Natural killer cell (primary cell): ENCODE results near the gene ERBB4. TPM values are rescaled to one million over a fixed set of nuclear protein-coding genes. Genes with fewer than 3 reads are reported as not detected.

ENCODE experiments used
- ATAC-seq, 3 donors: fragments of 150-1000 bp in 2 of 3; fragments of 200-7000 bp in 1 of 3; cut with Tn5 transposase; 1 replicate in 1 of 3; 2 replicates in 2 of 3; pipeline ENCODE4 v1.10.0; 2021; ENCODE audit warnings: mild to moderate bottlenecking in 2 of 3, moderate library complexity in 2 of 3
- DNase-seq, 2 donors: peaks; one replicate each; pipeline versions ENCODE4 v3.0.0 to v3.0.0-alpha.2; 2013 to 2021; ENCODE audit warnings: mixed read lengths in 1 of 2
- H3K27ac ChIP-seq: one replicate; pipeline ENCODE4 v1.5.1; 2013; ENCODE audit warnings: mild to moderate bottlenecking, low read length
- H3K27me3 ChIP-seq: one replicate; pipeline ENCODE4 v1.6.1; 2013; ENCODE audit warnings: low read length; ENCODE audit not compliant: control insufficient read depth, insufficient read depth
- H3K36me3 ChIP-seq: one replicate; pipeline ENCODE4 v1.6.1; 2013; ENCODE audit warnings: low read length; ENCODE audit not compliant: control insufficient read depth, insufficient read depth
- H3K4me1 ChIP-seq: one replicate; pipeline ENCODE4 v1.6.1; 2013; ENCODE audit warnings: low read length; ENCODE audit not compliant: control insufficient read depth, insufficient read depth
- H3K4me3 ChIP-seq: one replicate; pipeline ENCODE4 v1.5.1; 2013; ENCODE audit warnings: low read length
- H3K9me3 ChIP-seq: one replicate; pipeline ENCODE4 v1.6.1; 2013; ENCODE audit warnings: low read length; ENCODE audit not compliant: control insufficient read depth, insufficient read depth
- H3K27ac Mint-ChIP-seq, 2 donors: one replicate each; pipeline ENCODE4 v1.8.0; 2022; ENCODE audit warnings: mild to moderate bottlenecking in 2 of 2, mixed read lengths in 2 of 2, moderate library complexity in 1 of 2
- H3K27me3 Mint-ChIP-seq, 2 donors: one replicate each; pipeline ENCODE4 v1.8.0; 2022; ENCODE audit warnings: low read depth in 2 of 2, mixed read lengths in 2 of 2
- H3K36me3 Mint-ChIP-seq: one replicate; pipeline ENCODE4 v1.8.0; 2022; ENCODE audit warnings: mixed read lengths
- H3K4me1 Mint-ChIP-seq, 2 donors: one replicate each; pipeline ENCODE4 v1.8.0; 2022; ENCODE audit warnings: mixed read lengths in 2 of 2
- H3K4me3 Mint-ChIP-seq: one replicate; pipeline ENCODE4 v1.8.0; 2022; ENCODE audit warnings: mild to moderate bottlenecking, moderate library complexity, mixed read lengths
- H3K9me3 Mint-ChIP-seq, 2 donors: one replicate each; pipeline ENCODE4 v1.8.0; 2022; ENCODE audit warnings: mixed read lengths in 2 of 2
- WGBS: methylation state at CpG from one replicate; pipeline ENCODE4 v1.1.7; 2013; ENCODE audit warnings: missing lambda C conversion rate; ENCODE audit not compliant: insufficient coverage; 5-methylcytosine and 5-hydroxymethylcytosine counted together
- intact Hi-C: fragments of 100-400 bp; cut with micrococcal nuclease; formaldehyde crosslinking; loops from one replicate; pipeline ENCODE4 v1.14.2; 2022
- total RNA-seq, 4 donors: library from RNA; stranded (reverse); fragments of 120-200 nt in 1 of 4; gene quantifications; one replicate each; pipeline versions ENCODE4 v1.2.3 to v1.2.4, GENCODE V29; 2013 to 2022
- TF ChIP-seq, protein P1 (sequence below): fragments of 200-600 bp; IDR thresholded peaks from one replicate; pipeline ENCODE4 v1.8.0; 2022; ENCODE audit warnings: antibody characterized with exemption

ERBB4 gene
- total RNA-seq, 3 donors from 2014 or later (not counting 1 experiment from before 2014, with no cell fraction given), result 0.08 TPM; not detected in 2

DNA sequence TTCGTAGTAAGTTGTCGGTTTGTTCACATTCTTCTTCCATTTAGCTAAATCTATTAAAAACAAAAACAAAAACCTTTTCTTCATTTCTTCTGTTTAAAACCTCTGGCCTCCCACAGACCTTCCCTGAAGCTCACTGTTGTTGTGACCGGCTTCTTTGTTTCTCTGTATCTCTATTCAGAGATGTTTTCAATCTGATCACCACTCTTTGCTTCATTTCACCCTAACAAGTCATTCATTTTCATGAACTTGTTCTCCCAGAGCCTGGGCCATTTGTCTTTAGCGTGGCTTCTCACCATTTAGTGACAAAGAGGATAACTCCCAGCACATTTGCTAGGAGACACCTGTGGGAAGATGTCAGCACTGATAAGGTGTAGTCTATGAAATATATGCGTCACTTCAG lies 794.2 kb downstream of the ERBB4 start:
- Mint-ChIP-seq H3K27ac (no peak overlapping the region), H3K9me3 (no peaks in the 10 kb centered on the region), H3K4me1 (no peaks in the 10 kb centered on the region), H3K27me3 (no peaks in the 10 kb centered on the region), H3K4me3 (no peak overlapping the region), H3K36me3 (no peaks in the 10 kb centered on the region)
- H3K4me3 ChIP-seq, result no peak overlapping the region
- H3K27me3 ChIP-seq, result no peaks in the 10 kb centered on the region
- H3K4me1 ChIP-seq, result no peaks in the 10 kb centered on the region
- no peaks in the 10 kb centered on the region for H3K9me3 ChIP-seq
- H3K27ac ChIP-seq, result no peak overlapping the region
- no peak for ATAC-seq
- 81% methylated on average over 4 of the region's 5 CpGs for WGBS
- TF ChIP-seq, protein P1, sequence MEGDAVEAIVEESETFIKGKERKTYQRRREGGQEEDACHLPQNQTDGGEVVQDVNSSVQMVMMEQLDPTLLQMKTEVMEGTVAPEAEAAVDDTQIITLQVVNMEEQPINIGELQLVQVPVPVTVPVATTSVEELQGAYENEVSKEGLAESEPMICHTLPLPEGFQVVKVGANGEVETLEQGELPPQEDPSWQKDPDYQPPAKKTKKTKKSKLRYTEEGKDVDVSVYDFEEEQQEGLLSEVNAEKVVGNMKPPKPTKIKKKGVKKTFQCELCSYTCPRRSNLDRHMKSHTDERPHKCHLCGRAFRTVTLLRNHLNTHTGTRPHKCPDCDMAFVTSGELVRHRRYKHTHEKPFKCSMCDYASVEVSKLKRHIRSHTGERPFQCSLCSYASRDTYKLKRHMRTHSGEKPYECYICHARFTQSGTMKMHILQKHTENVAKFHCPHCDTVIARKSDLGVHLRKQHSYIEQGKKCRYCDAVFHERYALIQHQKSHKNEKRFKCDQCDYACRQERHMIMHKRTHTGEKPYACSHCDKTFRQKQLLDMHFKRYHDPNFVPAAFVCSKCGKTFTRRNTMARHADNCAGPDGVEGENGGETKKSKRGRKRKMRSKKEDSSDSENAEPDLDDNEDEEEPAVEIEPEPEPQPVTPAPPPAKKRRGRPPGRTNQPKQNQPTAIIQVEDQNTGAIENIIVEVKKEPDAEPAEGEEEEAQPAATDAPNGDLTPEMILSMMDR, result no peak
- no peaks in the 10 kb centered on the region for H3K36me3 ChIP-seq
- DNase-seq, result no peak
- intact Hi-C loops, result no loop called here

DNA sequence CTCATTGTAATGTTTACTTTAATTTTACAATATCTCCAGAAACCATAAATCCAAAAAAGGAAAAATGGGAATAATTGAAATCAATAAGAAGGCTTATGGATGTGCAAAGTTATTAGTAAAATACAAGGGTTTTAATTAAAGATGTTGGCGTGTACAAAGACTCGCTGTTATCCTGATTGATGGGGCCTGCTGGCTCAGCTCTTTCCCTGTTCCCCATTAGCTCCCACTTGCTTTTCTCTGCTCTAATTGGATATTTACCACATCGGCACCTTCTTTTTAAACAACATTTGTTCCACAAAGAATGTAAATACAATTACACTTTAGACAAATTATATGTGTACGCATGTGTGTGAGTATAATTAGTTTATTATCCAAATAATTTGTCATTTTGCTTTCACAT lies 796.6 kb downstream of the ERBB4 start:
- no peaks in the 10 kb centered on the region for H3K4me1 ChIP-seq
- ATAC-seq, result no peak
- no peaks in the 10 kb centered on the region for H3K36me3 ChIP-seq
- H3K4me3 Mint-ChIP-seq, result no peak overlapping the region
- no peaks in the 10 kb centered on the region for H3K9me3 Mint-ChIP-seq
- no peak for DNase-seq
- no peak overlapping the region for H3K27ac ChIP-seq
- no peak overlapping the region for H3K4me3 ChIP-seq
- no peak overlapping the region for H3K27ac Mint-ChIP-seq
- H3K36me3 Mint-ChIP-seq, result no peaks in the 10 kb centered on the region
- no peaks in the 10 kb centered on the region for H3K27me3 Mint-ChIP-seq
- no peaks in the 10 kb centered on the region for H3K9me3 ChIP-seq
- H3K4me1 Mint-ChIP-seq, result no peaks in the 10 kb centered on the region
- 94% methylated on average over 2 of the region's 4 CpGs for WGBS
- no peaks in the 10 kb centered on the region for H3K27me3 ChIP-seq
- TF ChIP-seq, protein P1, result no peak
- intact Hi-C loops, result no loop called here

DNA sequence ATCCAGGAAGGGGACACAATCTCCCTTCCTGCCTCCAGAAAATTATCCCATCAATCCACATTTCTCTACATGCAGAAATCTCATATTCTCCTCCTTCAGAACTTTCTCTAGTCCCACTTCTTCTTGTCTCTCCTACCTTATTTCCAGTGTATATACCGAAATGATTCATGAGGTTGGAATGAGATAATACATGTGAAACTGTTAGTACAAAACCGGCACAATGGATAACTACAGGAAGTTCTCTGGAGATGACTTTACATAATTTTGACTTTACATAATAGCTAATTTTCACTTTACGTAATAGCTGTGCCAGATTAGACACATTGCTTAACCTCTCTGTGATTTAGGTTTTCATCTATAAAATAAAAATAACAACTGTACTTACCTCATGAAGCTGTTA lies 801.3 kb downstream of the ERBB4 start:
- no peak overlapping the region for H3K27ac Mint-ChIP-seq
- WGBS, result no CpG with 5 or more reads among the region's 3 CpGs
- ATAC-seq, result no peak

DNA sequence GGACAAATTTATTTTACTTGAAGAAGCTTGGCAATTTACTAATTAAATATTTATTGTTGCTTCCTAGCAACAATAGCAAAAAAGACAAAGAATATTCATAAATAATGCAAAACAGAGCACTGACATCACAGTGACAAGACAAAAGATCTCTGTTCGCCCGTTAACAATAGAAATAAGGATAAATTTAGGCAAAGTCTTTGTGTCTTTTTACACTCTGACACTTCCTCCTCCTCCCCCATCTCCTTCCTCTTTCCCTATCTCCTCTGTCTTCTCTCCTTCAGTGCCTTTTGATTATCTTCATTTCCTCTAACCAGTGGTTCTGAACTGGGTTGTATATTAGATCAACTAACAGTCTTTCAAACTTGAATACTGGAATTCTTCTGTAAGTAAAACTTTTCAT lies 808.4 kb downstream of the ERBB4 start:
- no peak overlapping the region for H3K4me3 Mint-ChIP-seq

More for the DNA sequence above, 801.3 kb downstream of the ERBB4 start:
- Mint-ChIP-seq H3K9me3 (no peaks in the 10 kb centered on the region), H3K36me3 (no peaks in the 10 kb centered on the region), H3K4me3 (no peak overlapping the region), H3K4me1 (no peaks in the 10 kb centered on the region), H3K27me3 (no peaks in the 10 kb centered on the region)
- DNase-seq, result no peak
- intact Hi-C loops, result no loop called here
- Histone ChIP-seq H3K27ac (no peak overlapping the region), H3K4me1 (no peaks in the 10 kb centered on the region), H3K9me3 (no peaks in the 10 kb centered on the region), H3K27me3 (no peaks in the 10 kb centered on the region), H3K36me3 (no peaks in the 10 kb centered on the region), H3K4me3 (no peak overlapping the region)
- TF ChIP-seq, protein P1, result no peak

More for the DNA sequence above, 808.4 kb downstream of the ERBB4 start:
- Histone ChIP-seq H3K27me3 (no peaks in the 10 kb centered on the region), H3K4me1 (no peaks in the 10 kb centered on the region), H3K9me3 (no peaks in the 10 kb centered on the region), H3K4me3 (no peak overlapping the region), H3K27ac (no peak overlapping the region), H3K36me3 (no peaks in the 10 kb centered on the region)
- no peaks in the 10 kb centered on the region for H3K4me1 Mint-ChIP-seq
- TF ChIP-seq, protein P1, result no peak
- DNase-seq (no peak), ATAC-seq (no peak)
- H3K27ac Mint-ChIP-seq, result no peak overlapping the region
- intact Hi-C loops, result no loop called here
- H3K36me3 Mint-ChIP-seq, result no peaks in the 10 kb centered on the region
- H3K9me3 Mint-ChIP-seq, result peaks cover 3 to 11% of the 10 kb centered on the region in 2 donors
- 61% methylated on average over 2 of the region's 2 CpGs for WGBS
- no peaks in the 10 kb centered on the region for H3K27me3 Mint-ChIP-seq
